Aorta (tissue), 5 donors: ENCODE measurements around the gene LCE1B. TPM values are rescaled to one million over a fixed set of nuclear protein-coding genes. Genes with fewer than 3 reads are reported as not detected.

Experiments used
- ATAC-seq: fragments of 200-7000 bp; cut with Tn5 transposase; one replicate; pipeline ENCODE4 v1.9.1; 2022; ENCODE audit warnings: moderate library complexity; ENCODE audit not compliant: low FRiP score
- DNase-seq, 2 donors: peaks; one replicate each; pipeline ENCODE4 v3.0.0-alpha.2; 2020
- H3K27ac ChIP-seq, 2 donors: one replicate each; pipeline ENCODE4 v1.5.1; 2013; ENCODE audit warnings: low read length in 2 of 2, mild to moderate bottlenecking in 2 of 2, moderate library complexity in 2 of 2, control low read depth in 1 of 2, inconsistent platforms in 1 of 2, low read depth in 1 of 2
- H3K27me3 ChIP-seq, 2 donors: one replicate each; pipeline ENCODE4 v1.6.1; 2013; ENCODE audit warnings: control low read depth in 1 of 2, low read length in 1 of 2, mild to moderate bottlenecking in 1 of 2, moderate library complexity in 1 of 2; ENCODE audit not compliant: insufficient read depth in 2 of 2, control insufficient read depth in 1 of 2
- H3K36me3 ChIP-seq, 2 donors: one replicate each; pipeline ENCODE4 v1.6.1; 2013; ENCODE audit warnings: control low read depth in 1 of 2, low read length in 1 of 2, mild to moderate bottlenecking in 1 of 2; ENCODE audit not compliant: insufficient read depth in 2 of 2, control insufficient read depth in 1 of 2
- H3K4me1 ChIP-seq, 2 donors: one replicate each; pipeline ENCODE4 v1.6.1; 2013; ENCODE audit warnings: low read length in 2 of 2, control low read depth in 1 of 2, mild to moderate bottlenecking in 1 of 2, moderate library complexity in 1 of 2; ENCODE audit not compliant: insufficient read depth in 2 of 2, control insufficient read depth in 1 of 2
- H3K4me3 ChIP-seq, 2 donors: one replicate each; pipeline ENCODE4 v1.5.1; 2013; ENCODE audit warnings: low read length in 2 of 2, control low read depth in 1 of 2, mild to moderate bottlenecking in 1 of 2
- H3K9me3 ChIP-seq: one replicate; pipeline ENCODE4 v1.6.1; 2013; ENCODE audit warnings: mild to moderate bottlenecking, low read length; ENCODE audit not compliant: control insufficient read depth
- WGBS, 2 donors: extraction: QIAGEN DNeasy Blood & Tissue Kit; methylation state at CpG; one replicate each; pipeline ENCODE4 v1.1.7; 2013; 5-methylcytosine and 5-hydroxymethylcytosine counted together
- intact Hi-C, 2 donors: fragments of 100-400 bp; cut with DNase I; formaldehyde crosslinking; loops; one replicate each; pipeline versions ENCODE4 v1.14.2 to v1.15.0; 2022
- polyA plus RNA-seq, 2 donors: library from polyadenylated mRNA; stranded (reverse); fragments of 200-250 nt; gene quantifications; one replicate each; pipeline ENCODE4 v1.2.3, GENCODE V29; 2013
- total RNA-seq, 2 donors: library from RNA; stranded (reverse); fragmentation: NEBNext Ultra II Directional; extraction: Animal tissue kit (Norgen Biotek cat#: 25700); gene quantifications; one replicate each; pipeline ENCODE4 v1.2.1, GENCODE V29; 2021
- donor health status: healthy with polysubstance abuse.
- donor health status: Bipolar disorder and iron deficiency.
- donor health status: DM: no; HTN: no; CAD: no.
- donor health status: DM: no; HTN: no; CAD: no.
- donor health status: DM: yes; HTN: yes; CAD: no.

The LCE1B gene
- total and polyA plus RNA-seq, 4 donors: not detected

GRCh38 chr1:152842556-152842955 is 30.8 kb downstream of the LCE1B start, which contains the start of gene LCE6A:
Gene LCE6A (plus strand): TSS chr1:152842856. CDS start chr1:152843521, 665 bp downstream.
- DNase-seq (no peak), ATAC-seq (no peak)
- Histone ChIP-seq H3K4me1 (no peaks in the 10 kb centered on the region), H3K36me3 (no peaks in the 10 kb centered on the region), H3K27me3 (no peaks in the 10 kb centered on the region), H3K4me3 (no peak within 1 kb of the TSS), H3K9me3 (no peaks in the 10 kb centered on the region), H3K27ac (no peak within 1 kb of the TSS)
- 86 to 89% methylated on average over 3 of the region's 3 CpGs for WGBS, 2 donors
- intact Hi-C loops: no loop called here

GRCh38 chr1:152855661-152856060 is 43.9 kb downstream of the LCE1B start:
- H3K27ac ChIP-seq: no peak overlapping the region
- ATAC-seq (no peak), DNase-seq (no peak)
- H3K36me3 ChIP-seq: no peaks in the 10 kb centered on the region
- H3K9me3 ChIP-seq: peaks cover 1% of the 10 kb centered on the region
- no peaks in the 10 kb centered on the region for H3K4me1 ChIP-seq
- 46 to 47% methylated on average over 2 of the region's 2 CpGs for WGBS, 2 donors
- H3K4me3 ChIP-seq: no peak overlapping the region
- H3K27me3 ChIP-seq: no peaks in the 10 kb centered on the region
- intact Hi-C loops: no loop called here

GRCh38 chr1:152858062-152858461 is 46.3 kb downstream of the LCE1B start:
- 70 to 76% methylated on average over 1 of the region's 1 CpG for WGBS, 2 donors
- H3K27me3 ChIP-seq: no peaks in the 10 kb centered on the region
- no peaks in the 10 kb centered on the region for H3K4me1 ChIP-seq
- H3K27ac ChIP-seq: no peak overlapping the region
- no peak overlapping the region for H3K4me3 ChIP-seq
- no peaks in the 10 kb centered on the region for H3K36me3 ChIP-seq
- H3K9me3 ChIP-seq: peaks cover 1% of the 10 kb centered on the region
- intact Hi-C loops: no loop called here
- no peak for ATAC-seq
- no peak for DNase-seq

GRCh38 chr1:152859696-152860095 is 47.9 kb downstream of the LCE1B start, which contains the start of gene LCE7A:
Gene LCE7A (plus strand): TSS chr1:152859996. CDS start chr1:152860698, 702 bp downstream.
- intact Hi-C loops: no loop called here
- H3K27me3 ChIP-seq: no peaks in the 10 kb centered on the region
- DNase-seq (no peak), ATAC-seq (no peak)
- H3K4me1 ChIP-seq: no peaks in the 10 kb centered on the region
- H3K9me3 ChIP-seq: no peaks in the 10 kb centered on the region
- H3K36me3 ChIP-seq: no peaks in the 10 kb centered on the region
- no peak within 1 kb of the TSS for H3K4me3 ChIP-seq
- WGBS, 2 donors: 84 to 87% methylated on average over 3 of the region's 3 CpGs
- H3K27ac ChIP-seq: no peak within 1 kb of the TSS

- Histone ChIP-seq H3K4me1 (no peaks in the 10 kb centered on the region), H3K4me3 (no peak overlapping the region), H3K36me3 (no peaks in the 10 kb centered on the region), H3K27me3 (no peaks in the 10 kb centered on the region), H3K27ac (no peak overlapping the region), H3K9me3 (no peaks in the 10 kb centered on the region)
- intact Hi-C loops: no loop called here
- no peak for DNase-seq
- 69 to 77% methylated on average over 3 of the region's 3 CpGs for WGBS, 2 donors
- ATAC-seq: no peak
These were observed 48.4 kb downstream of the LCE1B start for GRCh38 chr1:152860129-152860528.

- DNase-seq (no peak), ATAC-seq (no peak)
- no peak overlapping the region for H3K27ac ChIP-seq
- WGBS, 2 donors: 70 to 73% methylated on average over 4 of the region's 4 CpGs
- no peaks in the 10 kb centered on the region for H3K36me3 ChIP-seq
- H3K4me1 ChIP-seq: no peaks in the 10 kb centered on the region
- no peaks in the 10 kb centered on the region for H3K9me3 ChIP-seq
- no peak overlapping the region for H3K4me3 ChIP-seq
- H3K27me3 ChIP-seq: no peaks in the 10 kb centered on the region
- intact Hi-C loops: no loop called here
These were observed 49.6 kb downstream of the LCE1B start for GRCh38 chr1:152861374-152861773.

Other genes starting within 250 kb of the LCE1B start
- gene LCE3E, start 245.2 kb upstream of the LCE1B start, total RNA-seq: not detected
- not detected for gene LCE3E, start 245.2 kb upstream of the LCE1B start, polyA plus RNA-seq
- not detected for gene LCE3D, start 231.5 kb upstream of the LCE1B start, total RNA-seq
- not detected for gene LCE3D, start 231.5 kb upstream of the LCE1B start, polyA plus RNA-seq
- gene LCE3C, start 211.7 kb upstream of the LCE1B start, total RNA-seq: not detected
- not detected for gene LCE3C, start 211.7 kb upstream of the LCE1B start, polyA plus RNA-seq
- gene LCE3B, start 198.2 kb upstream of the LCE1B start, total RNA-seq: not detected
- gene LCE3B, start 198.2 kb upstream of the LCE1B start, polyA plus RNA-seq: not detected
- not detected for gene LCE3A, start 188.9 kb upstream of the LCE1B start, total RNA-seq
- gene LCE3A, start 188.9 kb upstream of the LCE1B start, polyA plus RNA-seq: not detected
- not detected for gene LCE2D, start 148.6 kb upstream of the LCE1B start, total RNA-seq
- not detected for gene LCE2D, start 148.6 kb upstream of the LCE1B start, polyA plus RNA-seq
- not detected for gene LCE2C, start 136.7 kb upstream of the LCE1B start, total RNA-seq
- gene LCE2C, start 136.7 kb upstream of the LCE1B start, polyA plus RNA-seq: not detected
- not detected for gene LCE2B, start 125.8 kb upstream of the LCE1B start, total RNA-seq
- not detected for gene LCE2B, start 125.8 kb upstream of the LCE1B start, polyA plus RNA-seq
- not detected for gene LCE2A, start 113.6 kb upstream of the LCE1B start, total RNA-seq
- not detected for gene LCE2A, start 113.6 kb upstream of the LCE1B start, polyA plus RNA-seq
- not detected for gene LCE4A, start 103.8 kb upstream of the LCE1B start, total RNA-seq
- gene LCE4A, start 103.8 kb upstream of the LCE1B start, polyA plus RNA-seq: not detected
- not detected for gene KPRP, start 53.9 kb upstream of the LCE1B start, total RNA-seq
- not detected for gene KPRP, start 53.9 kb upstream of the LCE1B start, polyA plus RNA-seq
- not detected for gene LCE1F, start 36.8 kb upstream of the LCE1B start, total RNA-seq
- not detected for gene LCE1F, start 36.8 kb upstream of the LCE1B start, polyA plus RNA-seq
- not detected for gene LCE1E, start 25.7 kb upstream of the LCE1B start, total RNA-seq
- gene LCE1E, start 25.7 kb upstream of the LCE1B start, polyA plus RNA-seq: not detected
- not detected for gene LCE1D, start 15.2 kb upstream of the LCE1B start, total RNA-seq
- gene LCE1D, start 15.2 kb upstream of the LCE1B start, polyA plus RNA-seq: not detected
- gene LCE1C, start 5.3 kb upstream of the LCE1B start, total RNA-seq: not detected
- gene LCE1C, start 5.3 kb upstream of the LCE1B start, polyA plus RNA-seq: not detected
- not detected for gene LCE1A, start 15.5 kb downstream of the LCE1B start, total RNA-seq
- not detected for gene LCE1A, start 15.5 kb downstream of the LCE1B start, polyA plus RNA-seq
- gene LCE6A, start 30.9 kb downstream of the LCE1B start, total RNA-seq: not detected
- gene LCE6A, start 30.9 kb downstream of the LCE1B start, polyA plus RNA-seq: not detected
- not detected for gene LCE7A, start 48.0 kb downstream of the LCE1B start, total RNA-seq
- gene LCE7A, start 48.0 kb downstream of the LCE1B start, polyA plus RNA-seq: not detected
- gene SMCP, start 66.4 kb downstream of the LCE1B start, total RNA-seq: not detected
- not detected for gene SMCP, start 66.4 kb downstream of the LCE1B start, polyA plus RNA-seq
- not detected for gene IVL, start 96.6 kb downstream of the LCE1B start, total RNA-seq
- under 1 TPM; 0.13 TPM for gene IVL, start 96.6 kb downstream of the LCE1B start, polyA plus RNA-seq
- gene SPRR5, start 135.2 kb downstream of the LCE1B start, total RNA-seq: not detected
- gene SPRR5, start 135.2 kb downstream of the LCE1B start, polyA plus RNA-seq: not detected
- gene SPRR4, start 158.7 kb downstream of the LCE1B start, total RNA-seq: not detected
- not detected for gene SPRR4, start 158.7 kb downstream of the LCE1B start, polyA plus RNA-seq
- not detected for gene SPRR1A, start 172.1 kb downstream of the LCE1B start, total RNA-seq
- not detected for gene SPRR1A, start 172.1 kb downstream of the LCE1B start, polyA plus RNA-seq
- under 1 TPM in 1 of 2 donors, not detected in 1; 0.75 TPM for gene SPRR3, start 189.8 kb downstream of the LCE1B start, total RNA-seq
- gene SPRR3, start 189.8 kb downstream of the LCE1B start, polyA plus RNA-seq: 10 to 100 TPM in 1 of 2 donors, 1 to 10 TPM in 1; 8.2 to 14.9 TPM
- gene SPRR1B, start 219.2 kb downstream of the LCE1B start, total RNA-seq: not detected
- 1 to 10 TPM in 1 of 2 donors, under 1 TPM in 1; 0.74 to 1.9 TPM for gene SPRR1B, start 219.2 kb downstream of the LCE1B start, polyA plus RNA-seq
- gene SPRR2D, start 229.1 kb downstream of the LCE1B start, total RNA-seq: not detected
- gene SPRR2D, start 229.1 kb downstream of the LCE1B start, polyA plus RNA-seq: 1 to 10 TPM in 1 of 2 donors, under 1 TPM in 1; 0.56 to 2.6 TPM
- gene SPRR2A, start 245.5 kb downstream of the LCE1B start, total RNA-seq: not detected
- 1 to 10 TPM in 1 of 2 donors, under 1 TPM in 1; 0.95 to 6.0 TPM for gene SPRR2A, start 245.5 kb downstream of the LCE1B start, polyA plus RNA-seq